Measurements from ENCODE around the gene AXIN2.
"Not testable (repeated sequence)": the region's sequence is repeated elsewhere in the genome, so short reads cannot be mapped to it uniquely, and the experiment has no call there.

AXIN2 gene

DNA sequence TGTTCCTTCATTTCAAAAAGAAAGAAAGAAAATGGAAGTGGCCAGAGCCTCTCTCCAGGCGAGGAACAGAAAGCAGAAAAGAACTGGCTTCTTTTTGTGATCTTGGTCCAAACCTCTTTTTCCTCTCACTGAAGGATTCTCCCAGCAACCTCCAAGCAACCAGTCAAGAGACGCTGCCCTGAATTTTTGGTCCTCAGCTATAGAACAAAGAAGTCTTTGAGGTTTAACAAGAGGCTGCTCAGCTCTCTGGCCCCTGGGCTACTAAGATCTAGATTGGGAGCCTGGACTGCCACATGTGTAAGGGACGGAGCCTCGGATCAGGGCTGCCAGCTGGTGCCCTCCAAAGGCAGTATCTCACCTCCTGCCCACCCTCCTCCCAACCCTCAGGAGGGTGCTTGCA lies 62.6 kb downstream of the AXIN2 start:
- WGBS, 2 experiments: 70 to 83% methylated on average over 4 of the region's 4 CpGs
- H3K4me1 ChIP-seq (ENCODE audit: control insufficient read depth, insufficient read depth, low read length): peaks cover 18% of the 10 kb centered on the region
- no peak overlapping the region for H3K4me3 ChIP-seq (ENCODE audit: insufficient read depth, low read depth, low read length)
- H3K36me3 ChIP-seq (ENCODE audit: control insufficient read depth, insufficient read depth, low read length): no peaks in the 10 kb centered on the region
- no peaks in the 10 kb centered on the region for H3K27me3 ChIP-seq (ENCODE audit: control insufficient read depth, insufficient read depth, low read length, poor library complexity, severe bottlenecking)
- H3K9me3 ChIP-seq (ENCODE audit: control insufficient read depth, low read length): no peaks in the 10 kb centered on the region
- no peak overlapping the region for H3K27ac ChIP-seq (ENCODE audit: insufficient read depth, low read depth, low read length, poor library complexity, severe bottlenecking)

DNA sequence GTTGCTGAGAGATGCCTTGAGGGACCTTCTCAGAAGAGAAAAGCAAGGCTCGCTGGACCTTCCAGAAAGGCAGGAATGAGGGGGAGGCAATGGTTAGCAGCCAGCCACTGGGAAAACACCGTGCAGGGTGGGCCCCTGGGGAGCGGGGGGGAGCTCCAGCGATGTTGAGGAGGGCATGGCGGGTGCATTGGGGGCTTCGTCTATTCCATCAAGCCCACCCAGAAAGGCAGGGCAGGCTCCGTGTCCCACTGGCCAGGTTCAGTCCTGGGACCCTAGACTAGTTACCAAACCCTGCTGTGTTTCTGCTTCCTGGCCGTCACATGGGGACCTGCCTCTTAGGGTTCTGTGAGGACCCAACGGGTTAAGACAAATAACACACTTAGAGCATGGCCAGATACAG lies 64.6 kb downstream of the AXIN2 start:
- 85 to 87% methylated on average over 9 of the region's 9 CpGs for WGBS, 2 experiments
- Histone ChIP-seq H3K9me3 (ENCODE audit: control insufficient read depth, low read length) (no peaks in the 10 kb centered on the region), H3K27ac (ENCODE audit: insufficient read depth, low read depth, low read length, poor library complexity, severe bottlenecking) (no peak overlapping the region), H3K4me1 (ENCODE audit: control insufficient read depth, insufficient read depth, low read length) (peaks cover 16% of the 10 kb centered on the region), H3K4me3 (ENCODE audit: insufficient read depth, low read depth, low read length) (no peak overlapping the region), H3K36me3 (ENCODE audit: control insufficient read depth, insufficient read depth, low read length) (no peaks in the 10 kb centered on the region), H3K27me3 (ENCODE audit: control insufficient read depth, insufficient read depth, low read length, poor library complexity, severe bottlenecking) (no peaks in the 10 kb centered on the region)

- H3K9me3 ChIP-seq (ENCODE audit: control insufficient read depth, low read length): no peaks in the 10 kb centered on the region
- H3K36me3 ChIP-seq (ENCODE audit: control insufficient read depth, insufficient read depth, low read length): no peaks in the 10 kb centered on the region
- peak overlapping the region; percentile 18 for H3K27ac ChIP-seq (ENCODE audit: insufficient read depth, low read depth, low read length, poor library complexity, severe bottlenecking)
- peaks cover 16% of the 10 kb centered on the region for H3K4me1 ChIP-seq (ENCODE audit: control insufficient read depth, insufficient read depth, low read length)
- no peaks in the 10 kb centered on the region for H3K27me3 ChIP-seq (ENCODE audit: control insufficient read depth, insufficient read depth, low read length, poor library complexity, severe bottlenecking)
- no peak overlapping the region for H3K4me3 ChIP-seq (ENCODE audit: insufficient read depth, low read depth, low read length)
- WGBS, 2 experiments: 6 to 7% methylated on average over 22 of the region's 22 CpGs
Measured at GRCh38 chr17:65495122-65496055, 66.1 kb downstream of the AXIN2 start.

GRCh38 chr17:65489413-65490155 lies 71.9 kb downstream of the AXIN2 start:
- H3K4me1 ChIP-seq (ENCODE audit: control insufficient read depth, insufficient read depth, low read length): peaks cover 7% of the 10 kb centered on the region
- H3K36me3 ChIP-seq (ENCODE audit: control insufficient read depth, insufficient read depth, low read length): no peaks in the 10 kb centered on the region
- H3K4me3 ChIP-seq (ENCODE audit: insufficient read depth, low read depth, low read length): no peak overlapping the region
- no peaks in the 10 kb centered on the region for H3K9me3 ChIP-seq (ENCODE audit: control insufficient read depth, low read length)
- H3K27ac ChIP-seq (ENCODE audit: insufficient read depth, low read depth, low read length, poor library complexity, severe bottlenecking): no peak overlapping the region
- WGBS, 2 experiments: 88 to 90% methylated on average over 7 of the region's 7 CpGs
- no peaks in the 10 kb centered on the region for H3K27me3 ChIP-seq (ENCODE audit: control insufficient read depth, insufficient read depth, low read length, poor library complexity, severe bottlenecking)

DNA sequence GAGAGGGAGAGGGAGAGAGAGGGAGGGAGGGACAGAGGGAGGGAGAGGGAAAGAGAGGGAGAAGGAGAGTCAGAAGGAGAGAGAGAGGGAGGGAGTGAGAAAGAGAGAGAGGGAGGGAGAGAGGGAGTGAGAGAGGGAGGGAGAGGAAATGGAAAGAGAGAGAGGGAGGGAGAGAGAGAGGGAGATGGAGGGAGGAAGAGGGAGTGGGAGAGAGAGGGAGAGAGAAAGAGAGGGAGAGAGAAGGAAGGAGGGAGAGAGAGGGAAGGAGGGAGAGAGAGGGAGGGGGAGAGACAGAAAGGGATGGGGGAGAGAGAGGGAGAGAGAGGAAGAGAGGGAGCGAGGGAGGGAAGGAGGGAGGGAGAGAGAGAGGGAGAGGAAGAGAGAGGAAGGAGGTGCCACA lies 72.8 kb downstream of the AXIN2 start:
- no peak overlapping the region for H3K4me3 ChIP-seq (ENCODE audit: insufficient read depth, low read depth, low read length)
- H3K36me3 ChIP-seq (ENCODE audit: control insufficient read depth, insufficient read depth, low read length): no peaks in the 10 kb centered on the region
- H3K27ac ChIP-seq (ENCODE audit: insufficient read depth, low read depth, low read length, poor library complexity, severe bottlenecking): no peak overlapping the region
- H3K27me3 ChIP-seq (ENCODE audit: control insufficient read depth, insufficient read depth, low read length, poor library complexity, severe bottlenecking): no peaks in the 10 kb centered on the region
- no peaks in the 10 kb centered on the region for H3K9me3 ChIP-seq (ENCODE audit: control insufficient read depth, low read length)
- peaks cover 7% of the 10 kb centered on the region for H3K4me1 ChIP-seq (ENCODE audit: control insufficient read depth, insufficient read depth, low read length)
- WGBS, 2 experiments: 96 to 100% methylated on average over 1 of the region's 1 CpG

GRCh38 chr17:65487990-65488389 lies 73.5 kb downstream of the AXIN2 start:
- peaks cover 7% of the 10 kb centered on the region for H3K4me1 ChIP-seq (ENCODE audit: control insufficient read depth, insufficient read depth, low read length)
- no peak overlapping the region for H3K27ac ChIP-seq (ENCODE audit: insufficient read depth, low read depth, low read length, poor library complexity, severe bottlenecking)

GRCh38 chr17:65487161-65487560 lies 74.3 kb downstream of the AXIN2 start:
- no peak overlapping the region for H3K27ac ChIP-seq (ENCODE audit: insufficient read depth, low read depth, low read length, poor library complexity, severe bottlenecking)
- no peaks in the 10 kb centered on the region for H3K36me3 ChIP-seq (ENCODE audit: control insufficient read depth, insufficient read depth, low read length)
- no peaks in the 10 kb centered on the region for H3K27me3 ChIP-seq (ENCODE audit: control insufficient read depth, insufficient read depth, low read length, poor library complexity, severe bottlenecking)
- H3K4me3 ChIP-seq (ENCODE audit: insufficient read depth, low read depth, low read length): no peak overlapping the region
- 91 to 92% methylated on average over 7 of the region's 7 CpGs for WGBS, 2 experiments
- no peaks in the 10 kb centered on the region for H3K9me3 ChIP-seq (ENCODE audit: control insufficient read depth, low read length)
- H3K4me1 ChIP-seq (ENCODE audit: control insufficient read depth, insufficient read depth, low read length): peaks cover 7% of the 10 kb centered on the region

More at GRCh38 chr17:65487990-65488389, 73.5 kb downstream of the AXIN2 start:
- Histone ChIP-seq H3K27me3 (ENCODE audit: control insufficient read depth, insufficient read depth, low read length, poor library complexity, severe bottlenecking) (no peaks in the 10 kb centered on the region), H3K36me3 (ENCODE audit: control insufficient read depth, insufficient read depth, low read length) (no peaks in the 10 kb centered on the region), H3K4me3 (ENCODE audit: insufficient read depth, low read depth, low read length) (no peak overlapping the region), H3K9me3 (ENCODE audit: control insufficient read depth, low read length) (no peaks in the 10 kb centered on the region)

- H3K9me3 ChIP-seq (ENCODE audit: control insufficient read depth, low read length): no peaks in the 10 kb centered on the region
- no peak overlapping the region for H3K27ac ChIP-seq (ENCODE audit: insufficient read depth, low read depth, low read length, poor library complexity, severe bottlenecking)
- H3K4me3 ChIP-seq (ENCODE audit: insufficient read depth, low read depth, low read length): no peak overlapping the region
- WGBS, 2 experiments: 84 to 89% methylated on average over 9 of the region's 9 CpGs
- H3K4me1 ChIP-seq (ENCODE audit: control insufficient read depth, insufficient read depth, low read length): peaks cover 7% of the 10 kb centered on the region
- no peaks in the 10 kb centered on the region for H3K27me3 ChIP-seq (ENCODE audit: control insufficient read depth, insufficient read depth, low read length, poor library complexity, severe bottlenecking)
- no peaks in the 10 kb centered on the region for H3K36me3 ChIP-seq (ENCODE audit: control insufficient read depth, insufficient read depth, low read length)
Measured at GRCh38 chr17:65485388-65486299, 75.8 kb downstream of the AXIN2 start.

GRCh38 chr17:65484405-65484804 lies 77.0 kb downstream of the AXIN2 start:
- H3K27me3 ChIP-seq (ENCODE audit: control insufficient read depth, insufficient read depth, low read length, poor library complexity, severe bottlenecking); H3K4me1 ChIP-seq (ENCODE audit: control insufficient read depth, insufficient read depth, low read length); H3K9me3 ChIP-seq (ENCODE audit: control insufficient read depth, low read length); H3K27ac ChIP-seq (ENCODE audit: insufficient read depth, low read depth, low read length, poor library complexity, severe bottlenecking); H3K4me3 ChIP-seq (ENCODE audit: insufficient read depth, low read depth, low read length); H3K36me3 ChIP-seq (ENCODE audit: control insufficient read depth, insufficient read depth, low read length): not testable (repeated sequence)
- 95 to 96% methylated on average over 24 of the region's 24 CpGs for WGBS, 2 experiments
